K562 (cell line): ENCODE results near the gene VWA8. TPM values are rescaled to one million over a fixed set of nuclear protein-coding genes. Genes with fewer than 3 reads are reported as not detected.

ENCODE experiments used
- ATAC-seq: fragments of 200-7000 bp; cut with Tn5 transposase; 3 replicates; pipeline ENCODE4 v1.9.1; 2020; ENCODE audit warnings: moderate library complexity
- BruUV-seq: library from RNA; stranded (reverse); fragments of 400-500 nt; replicated peaks from 2 replicates; lab custom pipeline; 2021; lab: Mats Ljungman, UMichigan
- CTCF ChIA-PET: fragments of 300-600 bp; formaldehyde crosslinking; extraction: SDS; loops from one replicate; lab custom pipeline; 2021; ENCODE audit warnings: low intra/inter-chr PET ratio; lab: Yijun Ruan, JAX
- POLR2A ChIA-PET: fragments of 300-600, 350-650 bp; sonication (Branson Sonifier 250); formaldehyde crosslinking; extraction: SDS; loops from one replicate; lab custom pipeline; 2021; ENCODE audit warnings: antibody characterized with exemption, inconsistent platforms; lab: Yijun Ruan, JAX
- DNase-seq, 4 experiments: peaks; one replicate each; pipeline versions ENCODE4 v3.0.0 to v3.0.0-alpha.2; 2011 to 2018; ENCODE audit warnings: low spot score in 3 of 4, mixed read lengths in 3 of 4; ENCODE audit errors: extremely low read depth in 1 of 4
- FAIRE-seq: peaks from 2 replicates; lab custom pipeline; 2011; peaks lifted over from hg19 to GRCh38; lab: Jason Lieb, UNC
- H2AFZ ChIP-seq: 2 replicates; pipeline ENCODE4 v1.6.0; 2011; ENCODE audit warnings: low read depth, low read length, control low read depth, inconsistent platforms
- H3K27ac ChIP-seq: fragments of 200-600 bp; 3 replicates; pipeline ENCODE4 v1.8.0; 2011; ENCODE audit warnings: low read depth, mild to moderate bottlenecking, control low read depth, inconsistent platforms, low read length, moderate library complexity, mixed read lengths; ENCODE audit errors: extremely low read depth
- H3K27me3 ChIP-seq, 2 experiments: fragments of 300-600 bp in 1 of 2; 2 replicates in 1 of 2; 3 replicates in 1 of 2; pipeline versions ENCODE4 v1.6.0 to v1.8.0; 2011; ENCODE audit warnings: inconsistent platforms in 2 of 2, low read length in 2 of 2, mild to moderate bottlenecking in 1 of 2, mixed read lengths in 1 of 2, moderate library complexity in 1 of 2; ENCODE audit not compliant: control insufficient read depth in 2 of 2, insufficient read depth in 2 of 2
- H3K36me3 ChIP-seq: fragments of 300-600 bp; 3 replicates; pipeline ENCODE4 v1.8.0; 2011; ENCODE audit warnings: mild to moderate bottlenecking, low read length, inconsistent platforms; ENCODE audit not compliant: control insufficient read depth, insufficient read depth
- H3K4me1 ChIP-seq, 2 experiments: fragments of 200-600 bp in 1 of 2; replicated peaks in 1 of 2; 2 replicates in 1 of 2; 3 replicates in 1 of 2; pipeline versions ENCODE4 v1.5.1 to v1.8.0; 2011; ENCODE audit warnings: inconsistent platforms in 2 of 2, low read length in 2 of 2, mild to moderate bottlenecking in 1 of 2, mixed read lengths in 1 of 2, moderate library complexity in 1 of 2; ENCODE audit not compliant: control insufficient read depth in 2 of 2, insufficient read depth in 2 of 2
- H3K4me2 ChIP-seq: 2 replicates; pipeline ENCODE4 v1.6.1; 2011; ENCODE audit warnings: low read length, control low read depth, inconsistent platforms, mixed read lengths; ENCODE audit not compliant: insufficient read depth
- H3K4me3 ChIP-seq: fragments of 200-600 bp; sonication (generic), shearing (Covaris generic); 2 replicates; pipeline ENCODE4 v1.5.1; 2016; ENCODE audit warnings: control low read depth, inconsistent platforms
- H3K79me2 ChIP-seq: fragments of 200-600 bp; 3 replicates; pipeline ENCODE4 v1.8.0; 2011; ENCODE audit warnings: low read length, inconsistent platforms; ENCODE audit not compliant: control insufficient read depth, insufficient read depth
- H3K9ac ChIP-seq, 2 experiments: 2 replicates each; pipeline versions ENCODE4 v1.6.0 to v1.6.1; 2011; ENCODE audit warnings: low read depth in 2 of 2, low read length in 2 of 2, control low read depth in 1 of 2, inconsistent platforms in 1 of 2, mild to moderate bottlenecking in 1 of 2, mixed read lengths in 1 of 2; ENCODE audit not compliant: insufficient read depth in 1 of 2
- H3K9me1 ChIP-seq: one replicate; pipeline ENCODE4 v1.6.0; 2011; ENCODE audit warnings: inconsistent platforms, mild to moderate bottlenecking, low read length, moderate library complexity; ENCODE audit not compliant: control insufficient read depth, insufficient read depth
- H3K9me3 ChIP-seq: replicated peaks from 2 replicates; pipeline ENCODE4 v1.5.1; 2011; ENCODE audit warnings: low read depth, low read length, inconsistent platforms; ENCODE audit not compliant: control insufficient read depth, insufficient read depth
- H4K20me1 ChIP-seq: replicated peaks from 2 replicates; pipeline ENCODE4 v1.6.1; 2011; ENCODE audit warnings: low read length, inconsistent platforms, mixed read lengths; ENCODE audit not compliant: control insufficient read depth, insufficient read depth
- ATF7 ChIP-seq: fragments of 450-650 bp; IDR thresholded peaks from 2 replicates; pipeline ENCODE4 v1.7.1; 2014; ENCODE audit warnings: mild to moderate bottlenecking, moderate library complexity
- CEBPB ChIP-seq: fragments of 450-650 bp; IDR thresholded peaks from 2 replicates; pipeline ENCODE4 v1.6.1; 2016; ENCODE audit warnings: missing genetic modification characterization, missing compliant biosample characterization
- CEBPG ChIP-seq, 3 experiments: fragments of 200-800 bp in 1 of 3; sonication (Bioruptor generic) in 1 of 3; sonication (generic) in 1 of 3; formaldehyde crosslinking in 1 of 3; IDR thresholded peaks in 2 of 3; conservative IDR thresholded peaks in 1 of 3; 2 replicates each; pipeline versions ENCODE4 v1.6.1 to v1.8.0; 2016 to 2022; ENCODE audit warnings: missing compliant biosample characterization in 2 of 3, missing genetic modification characterization in 2 of 3, mild to moderate bottlenecking in 1 of 3, missing genetic modification reagents in 1 of 3
- ETV1 ChIP-seq: fragments of 450-650 bp; conservative IDR thresholded peaks from 2 replicates; pipeline ENCODE4 v1.6.1; 2016; ENCODE audit warnings: missing genetic modification characterization, control low read depth, low read depth, missing compliant biosample characterization
- MTF1 ChIP-seq: fragments of 250-450 bp; sonication (Bioruptor Pico); IDR thresholded peaks from 2 replicates; pipeline ENCODE4 v1.9.0; 2021; ENCODE audit warnings: moderate library complexity, mild to moderate bottlenecking, inconsistent platforms, borderline replicate concordance
- NCOR1 ChIP-seq: fragments of 450-650 bp; IDR thresholded peaks from 2 replicates; pipeline ENCODE4 v1.6.1; 2016; ENCODE audit warnings: mild to moderate bottlenecking, moderate library complexity
- RHOXF2B ChIP-seq: fragments of 250-450 bp; sonication (Bioruptor Pico); conservative IDR thresholded peaks from 2 replicates; pipeline ENCODE4 v1.5.1; 2021
- ZNF311 ChIP-seq: fragments of 250-450 bp; sonication (Bioruptor Pico); IDR thresholded peaks from 2 replicates; pipeline ENCODE4 v1.4.0; 2020; ENCODE audit warnings: mild to moderate bottlenecking, moderate library complexity
- WGBS: fragments of 100-300 bp; shearing (Covaris generic); methylation state at CpG from one replicate; pipeline ENCODE4 v1.1.6; 2016; ENCODE audit warnings: low coverage, mixed read lengths; ENCODE audit not compliant: insufficient coverage; ENCODE audit errors: missing lambda C conversion rate; 5-methylcytosine and 5-hydroxymethylcytosine counted together
- in situ Hi-C: fragments of 300-500 bp; cut with MboI; formaldehyde crosslinking; loops from 4 replicates; pipeline ENCODE4 v1.15.0; 2018; ENCODE audit warnings: inconsistent platforms, mixed read lengths
- intact Hi-C: fragments of 100-400 bp; cut with micrococcal nuclease; formaldehyde crosslinking; loops from 2 replicates; pipeline ENCODE4 v1.14.2; 2022
- polyA plus RNA-seq, 8 experiments: library from polyadenylated mRNA; depleted of rRNA in 4 of 8; stranded (reverse) in 5 of 8; unstranded in 3 of 8; fragments of >200 nt; fragmentation: Nextera tagmentation in 2 of 8; fragmentation: Illumina TruSeq in 1 of 8; extraction: Ambion mirVana in 2 of 8; extraction: Trizol in 1 of 8; gene quantifications; 2 replicates each; pipeline versions ENCODE4 v1.2.1 to v1.2.3, GENCODE V29; 2011 to 2014; ENCODE audit warnings: inconsistent platforms in 1 of 8, missing spikeins in 1 of 8
- total RNA-seq, 7 experiments: library from RNA; depleted of rRNA in 6 of 7; stranded (reverse); fragments of >200 nt in 6 of 7; fragmentation: Illumina TruSeq in 2 of 7; extraction: Trizol in 2 of 7; gene quantifications; 2 replicates each; pipeline versions ENCODE4 v1.2.1 to v1.2.3, GENCODE V29; 2011 to 2021; ENCODE audit warnings: low replicate concordance in 1 of 7
- TF ChIP-seq, protein P1 (sequence below): fragments of 200-800 bp; sonication (Bioruptor generic); IDR thresholded peaks from 2 replicates; pipeline ENCODE4 v1.6.1; 2017; ENCODE audit warnings: missing genetic modification characterization, missing compliant biosample characterization
- TF ChIP-seq, protein P2 (sequence below): fragments of 450-650 bp; IDR thresholded peaks from 2 replicates; pipeline ENCODE4 v1.6.1; 2016; ENCODE audit warnings: low read depth

The VWA8 gene
- total and polyA plus RNA-seq, 9 of the 15 experiments (the other 6 are each of a cell fraction or from before 2014, with no cell fraction given), result 2.1 to 18.5 (median 13.3) TPM

DNA sequence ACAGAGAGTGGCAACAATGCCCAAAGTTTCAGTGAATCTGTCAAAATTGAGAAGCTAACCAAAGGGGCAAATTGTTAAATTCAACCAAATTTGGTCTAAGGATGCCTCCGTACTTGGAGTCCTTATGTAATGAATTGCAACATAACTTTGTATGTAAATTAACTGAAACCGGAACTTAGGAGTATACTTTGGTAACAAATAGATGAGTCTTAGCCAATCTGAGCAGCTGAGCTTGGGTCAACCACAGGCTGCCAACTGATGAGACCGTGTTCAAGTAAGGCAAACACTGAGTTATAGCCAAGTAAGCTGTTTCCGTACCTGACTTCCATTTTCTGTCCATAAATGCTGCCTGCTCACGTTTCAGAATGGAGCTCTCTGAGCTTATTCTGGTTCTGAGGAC is 5.3 kb downstream of the VWA8 start:
- in situ Hi-C loops, result no loop called here

More for the DNA sequence above, 5.3 kb downstream of the VWA8 start:
- no peaks in the 10 kb centered on the region for H3K9me1 ChIP-seq
- CTCF ChIA-PET, result no interaction called here
- H3K4me3 ChIP-seq, result no peak overlapping the region
- ATAC-seq, result no peak
- TF ChIP-seq NCOR1 (no peak), CEBPG (CRISPR knock-in tag; IDR thresholded peaks at IDR 0.05) (no peak), CEBPG (tag; conservative IDR thresholded peaks at IDR 0.05 in 1 of 2, IDR thresholded peaks at IDR 0.05 in 1 of 2) (peak in 1 of 2 experiments; percentile 71; a peak in 2 of 4 replicates), ZNF311 (no peak), ETV1 (tag) (0 out of 2 replicates have a peak, but pooled peaks have one; percentile 19), ATF7 (0 out of 2 replicates have a peak, but pooled peaks have one; percentile 20), RHOXF2B (no peak), CEBPB (tag) (peak; percentile 87), MTF1 (CRISPR knock-in tag) (no peak)
- TF ChIP-seq, protein P1, sequence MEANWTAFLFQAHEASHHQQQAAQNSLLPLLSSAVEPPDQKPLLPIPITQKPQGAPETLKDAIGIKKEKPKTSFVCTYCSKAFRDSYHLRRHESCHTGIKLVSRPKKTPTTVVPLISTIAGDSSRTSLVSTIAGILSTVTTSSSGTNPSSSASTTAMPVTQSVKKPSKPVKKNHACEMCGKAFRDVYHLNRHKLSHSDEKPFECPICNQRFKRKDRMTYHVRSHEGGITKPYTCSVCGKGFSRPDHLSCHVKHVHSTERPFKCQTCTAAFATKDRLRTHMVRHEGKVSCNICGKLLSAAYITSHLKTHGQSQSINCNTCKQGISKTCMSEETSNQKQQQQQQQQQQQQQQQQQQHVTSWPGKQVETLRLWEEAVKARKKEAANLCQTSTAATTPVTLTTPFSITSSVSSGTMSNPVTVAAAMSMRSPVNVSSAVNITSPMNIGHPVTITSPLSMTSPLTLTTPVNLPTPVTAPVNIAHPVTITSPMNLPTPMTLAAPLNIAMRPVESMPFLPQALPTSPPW (CRISPR knock-in tag), result no peak
- TF ChIP-seq, protein P2, sequence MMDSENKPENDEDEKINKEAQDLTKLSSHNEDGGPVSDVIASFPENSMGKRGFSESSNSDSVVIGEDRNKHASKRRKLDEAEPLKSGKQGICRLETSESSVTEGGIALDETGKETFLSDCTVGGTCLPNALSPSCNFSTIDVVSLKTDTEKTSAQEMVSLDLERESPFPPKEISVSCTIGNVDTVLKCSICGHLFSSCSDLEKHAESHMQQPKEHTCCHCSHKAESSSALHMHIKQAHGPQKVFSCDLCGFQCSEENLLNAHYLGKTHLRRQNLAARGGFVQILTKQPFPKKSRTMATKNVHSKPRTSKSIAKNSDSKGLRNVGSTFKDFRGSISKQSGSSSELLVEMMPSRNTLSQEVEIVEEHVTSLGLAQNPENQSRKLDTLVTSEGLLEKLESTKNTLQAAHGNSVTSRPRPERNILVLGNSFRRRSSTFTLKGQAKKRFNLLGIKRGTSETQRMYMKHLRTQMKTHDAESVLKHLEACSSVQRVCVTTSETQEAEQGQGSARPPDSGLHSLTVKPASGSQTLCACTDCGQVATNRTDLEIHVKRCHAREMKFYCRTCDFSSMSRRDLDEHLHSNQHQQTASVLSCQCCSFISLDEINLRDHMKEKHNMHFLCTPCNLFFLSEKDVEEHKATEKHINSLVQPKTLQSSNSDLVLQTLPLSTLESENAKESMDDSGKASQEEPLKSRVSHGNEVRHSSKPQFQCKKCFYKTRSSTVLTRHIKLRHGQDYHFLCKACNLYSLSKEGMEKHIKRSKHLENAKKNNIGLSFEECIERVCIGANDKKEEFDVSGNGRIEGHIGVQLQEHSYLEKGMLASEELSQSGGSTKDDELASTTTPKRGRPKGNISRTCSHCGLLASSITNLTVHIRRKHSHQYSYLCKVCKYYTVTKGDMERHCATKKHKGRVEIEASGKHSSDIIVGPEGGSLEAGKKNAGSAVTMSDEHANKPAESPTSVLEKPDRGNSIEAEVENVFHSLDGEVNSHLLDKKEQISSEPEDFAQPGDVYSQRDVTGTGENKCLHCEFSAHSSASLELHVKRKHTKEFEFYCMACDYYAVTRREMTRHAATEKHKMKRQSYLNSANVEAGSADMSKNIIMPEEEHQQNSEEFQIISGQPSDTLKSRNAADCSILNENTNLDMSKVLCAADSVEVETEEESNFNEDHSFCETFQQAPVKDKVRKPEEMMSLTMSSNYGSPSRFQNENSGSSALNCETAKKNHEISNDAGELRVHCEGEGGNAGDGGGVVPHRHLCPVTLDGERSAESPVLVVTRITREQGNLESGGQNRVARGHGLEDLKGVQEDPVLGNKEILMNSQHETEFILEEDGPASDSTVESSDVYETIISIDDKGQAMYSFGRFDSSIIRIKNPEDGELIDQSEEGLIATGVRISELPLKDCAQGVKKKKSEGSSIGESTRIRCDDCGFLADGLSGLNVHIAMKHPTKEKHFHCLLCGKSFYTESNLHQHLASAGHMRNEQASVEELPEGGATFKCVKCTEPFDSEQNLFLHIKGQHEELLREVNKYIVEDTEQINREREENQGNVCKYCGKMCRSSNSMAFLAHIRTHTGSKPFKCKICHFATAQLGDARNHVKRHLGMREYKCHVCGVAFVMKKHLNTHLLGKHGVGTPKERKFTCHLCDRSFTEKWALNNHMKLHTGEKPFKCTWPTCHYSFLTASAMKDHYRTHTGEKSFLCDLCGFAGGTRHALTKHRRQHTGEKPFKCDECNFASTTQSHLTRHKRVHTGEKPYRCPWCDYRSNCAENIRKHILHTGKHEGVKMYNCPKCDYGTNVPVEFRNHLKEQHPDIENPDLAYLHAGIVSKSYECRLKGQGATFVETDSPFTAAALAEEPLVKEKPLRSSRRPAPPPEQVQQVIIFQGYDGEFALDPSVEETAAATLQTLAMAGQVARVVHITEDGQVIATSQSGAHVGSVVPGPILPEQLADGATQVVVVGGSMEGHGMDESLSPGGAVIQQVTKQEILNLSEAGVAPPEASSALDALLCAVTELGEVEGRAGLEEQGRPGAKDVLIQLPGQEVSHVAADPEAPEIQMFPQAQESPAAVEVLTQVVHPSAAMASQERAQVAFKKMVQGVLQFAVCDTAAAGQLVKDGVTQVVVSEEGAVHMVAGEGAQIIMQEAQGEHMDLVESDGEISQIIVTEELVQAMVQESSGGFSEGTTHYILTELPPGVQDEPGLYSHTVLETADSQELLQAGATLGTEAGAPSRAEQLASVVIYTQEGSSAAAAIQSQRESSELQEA, result peak; percentile 86
- TF ChIP-seq, all 486 proteins: peak for 5
- Histone ChIP-seq H3K79me2 (peaks cover 96% of the 10 kb centered on the region), H2AFZ (no peak overlapping the region), H3K4me1 (peaks cover 0 to 21% of the 10 kb centered on the region in 2 experiments; a peak in 3 of 5 replicates), H4K20me1 (no peaks in the 10 kb centered on the region; the same call in 1 of the 2 replicates), H3K9me3 (no peaks in the 10 kb centered on the region), H3K36me3 (peaks cover 9% of the 10 kb centered on the region; the same call in 2 of the 3 replicates), H3K27ac (no peak overlapping the region), H3K27me3 (no peaks in the 10 kb centered on the region), H3K4me2 (no peak overlapping the region), H3K9ac (no peak overlapping the region)
- POLR2A ChIA-PET, result interaction anchor here (0.6 to 1.8 kb wide), 3 partner anchors 9 to 38 kb away, joined by 3 to 6 read pairs (median 4); no protein-coding TSS in a partner anchor
- intact Hi-C loops, result no loop called here
- no TSS peak for BruUV-seq
- 53% methylated on average over 5 of the region's 5 CpGs for WGBS
- DNase-seq, result no peak
- FAIRE-seq, result no peak
